ENCODE results near the gene PRR14.
"Not testable (repeated sequence)": the region's sequence is repeated elsewhere in the genome, so short reads cannot be mapped to it uniquely, and the experiment has no call there.

Gene PRR14

GRCh38 chr16:30633526-30633925, 17.2 kb upstream of the PRR14 start:
- DNase-seq: no peak

GRCh38 chr16:30636599-30636998, 14.2 kb upstream of the PRR14 start:
- no peak for DNase-seq

- DNase-seq: not testable (repeated sequence)
Observed at GRCh38 chr16:30637139-30637538, 13.6 kb upstream of the PRR14 start.

- no peak for DNase-seq
Observed at GRCh38 chr16:30637944-30638343, 12.8 kb upstream of the PRR14 start.

- no peak for DNase-seq
Observed at GRCh38 chr16:30641378-30641982, 9.3 kb upstream of the PRR14 start.

- no peak for DNase-seq
Observed at GRCh38 chr16:30644334-30644830, 6.4 kb upstream of the PRR14 start.

- DNase-seq: no peak
Observed at GRCh38 chr16:30645727-30646126, 5.0 kb upstream of the PRR14 start.

- no peak for DNase-seq
Observed at GRCh38 chr16:30647274-30647571, 3.5 kb upstream of the PRR14 start.

- DNase-seq: no peak
Observed at GRCh38 chr16:30649725-30650368, 913 bp upstream of the PRR14 start.

- DNase-seq: no peak
Observed at GRCh38 chr16:30651124-30652004, 604 bp downstream of the PRR14 start.

- DNase-seq: no peak
Observed at GRCh38 chr16:30652005-30652296, 1.2 kb downstream of the PRR14 start.

- DNase-seq: no peak
Observed at GRCh38 chr16:30652718-30653117, 2.0 kb downstream of the PRR14 start.

GRCh38 chr16:30654856-30655255, 4.1 kb downstream of the PRR14 start:
- no peak for DNase-seq

GRCh38 chr16:30655815-30656347, 5.1 kb downstream of the PRR14 start:
- no peak for DNase-seq

GRCh38 chr16:30656388-30656787, 5.6 kb downstream of the PRR14 start:
- DNase-seq: no peak

GRCh38 chr16:30656974-30657865, 6.5 kb downstream of the PRR14 start:
- DNase-seq: no peak

GRCh38 chr16:30657866-30658730, 7.3 kb downstream of the PRR14 start, which contains the start of gene FBRS:
FBRS (plus strand) TSS chr16:30658431; CDS start chr16:30659519, 1,088 bp downstream.
- peak; percentile 100 for DNase-seq

GRCh38 chr16:30658731-30659506, 8.2 kb downstream of the PRR14 start:
- DNase-seq: no peak

GRCh38 chr16:30659507-30660423, 9.0 kb downstream of the PRR14 start:
- no peak for DNase-seq

All from cortex of kidney (tissue), 1 donor.